Left colon (tissue), 2 donors: ENCODE results near the gene ADAMTS17. TPM values are rescaled to one million over a fixed set of nuclear protein-coding genes. Genes with fewer than 3 reads are reported as not detected.

Source experiments
- ATAC-seq: fragments of 200-7000 bp; cut with Tn5 transposase; one replicate; pipeline ENCODE4 v1.9.1; 2020; ENCODE audit warnings: mild to moderate bottlenecking, moderate library complexity
- DNase-seq, 2 donors: peaks; one replicate each; pipeline ENCODE4 v3.0.0-alpha.2; 2020
- intact Hi-C, 2 donors: fragments of 100-400 bp; cut with DNase I in 1 of 2; cut with micrococcal nuclease in 1 of 2; formaldehyde crosslinking; loops; one replicate each; pipeline versions ENCODE4 v1.11.2 to v1.14.0; 2022; cut with DNase I, micrococcal nuclease
- total RNA-seq, 2 donors: library from RNA; stranded (reverse); fragmentation: NEBNext Ultra II Directional; extraction: Animal tissue kit (Norgen Biotek cat#: 25700); gene quantifications; one replicate each; pipeline ENCODE4 v1.2.1, GENCODE V29; 2021
- donor health status: DM: no; HTN: no; CAD: no.
- donor health status: DM: yes; HTN: yes; CAD: no.

The ADAMTS17 gene
- total RNA-seq, 2 donors from 2014 or later = 5.9 to 7.4 TPM

DNA sequence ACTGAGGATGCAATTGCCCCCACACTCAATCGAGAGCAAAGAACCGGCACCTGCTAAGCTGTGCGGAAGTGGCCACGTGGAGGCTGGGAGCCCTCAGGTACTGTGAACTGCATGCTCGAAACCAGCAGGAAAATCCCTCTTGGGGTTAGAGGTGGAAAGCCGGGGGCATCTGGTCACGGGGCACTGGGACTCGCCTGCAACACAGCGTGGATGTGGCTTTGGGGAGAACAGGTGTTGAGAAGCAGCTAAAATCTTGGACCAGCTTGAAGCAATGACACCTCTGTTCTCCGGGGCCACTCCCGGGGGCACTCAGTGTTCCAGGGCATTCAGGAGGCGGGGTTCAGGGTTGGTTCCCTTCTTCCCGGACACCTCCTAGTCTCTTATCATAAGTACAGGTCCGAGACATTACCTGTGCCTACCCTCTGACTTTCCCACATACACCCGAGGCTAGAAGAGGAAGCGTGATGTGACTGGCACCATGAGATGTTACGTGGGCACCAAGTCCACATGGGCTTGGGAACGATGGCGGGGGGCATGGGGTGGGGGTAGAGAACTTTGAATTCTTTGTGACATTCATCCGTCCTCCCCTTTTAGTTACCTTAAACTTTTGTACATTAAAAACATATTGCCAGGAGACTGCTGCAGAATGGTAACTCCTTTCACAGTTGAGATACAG, 172.0 kb downstream of the ADAMTS17 start:
- intact Hi-C loops = no loop called here
- DNase-seq (no peak), ATAC-seq (no peak)

- ATAC-seq = no peak
- no peak for DNase-seq
- intact Hi-C loops = no loop called here
Observed at GRCh38 chr15:100168787-100169186, 173.0 kb downstream of the ADAMTS17 start.

GRCh38 chr15:100167884-100168375, 173.8 kb downstream of the ADAMTS17 start:
- intact Hi-C loops = no loop called here
- ATAC-seq (no peak), DNase-seq (no peak)

DNA sequence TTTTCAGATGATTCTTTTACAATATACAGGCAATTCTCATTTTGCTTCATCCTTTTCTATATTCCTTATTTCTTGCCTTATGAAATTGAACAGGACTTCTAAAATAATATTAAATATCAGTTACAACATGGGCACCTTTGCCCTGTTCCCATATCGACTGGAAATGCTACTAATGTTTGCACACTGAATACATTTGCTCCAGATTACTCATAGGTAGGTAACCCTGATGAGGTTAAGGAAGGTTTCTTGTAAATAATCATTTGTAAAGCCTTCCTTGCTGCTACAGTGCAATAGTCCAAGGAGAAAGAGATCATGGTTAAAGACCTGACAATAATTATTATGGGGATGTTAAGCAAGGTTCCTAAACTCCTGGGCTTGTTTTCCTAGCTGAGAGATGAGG, 175.5 kb downstream of the ADAMTS17 start:
- intact Hi-C loops = no loop called here
- ATAC-seq (no peak), DNase-seq (no peak)

DNA sequence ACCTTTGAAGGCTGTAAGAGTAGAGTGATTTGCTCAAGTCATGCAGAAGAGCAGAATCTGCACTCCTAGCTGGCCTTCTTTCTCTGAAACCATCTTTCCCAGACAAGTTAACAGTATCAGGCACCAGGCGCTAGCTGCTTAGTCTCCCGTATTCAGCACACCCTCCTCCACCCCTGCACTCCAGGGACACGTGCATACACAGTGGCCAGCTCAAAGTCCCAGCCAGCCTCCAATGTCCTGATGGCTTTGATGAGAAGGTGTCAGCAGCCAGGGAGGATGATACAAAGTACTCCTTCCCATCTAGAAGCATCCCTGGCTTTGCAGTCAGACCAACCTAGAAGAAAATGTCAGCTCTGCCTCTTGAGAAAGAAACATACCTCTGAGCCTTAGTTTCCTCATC, 177.8 kb downstream of the ADAMTS17 start:
- intact Hi-C loops = no loop called here
- no peak for ATAC-seq
- no peak for DNase-seq

GRCh38 chr15:100160953-100161352, 180.8 kb downstream of the ADAMTS17 start:
- intact Hi-C loops = no loop called here
- ATAC-seq (no peak), DNase-seq (no peak)

GRCh38 chr15:100159436-100159835, 182.3 kb downstream of the ADAMTS17 start:
- intact Hi-C loops = no loop called here
- DNase-seq = no peak

DNA sequence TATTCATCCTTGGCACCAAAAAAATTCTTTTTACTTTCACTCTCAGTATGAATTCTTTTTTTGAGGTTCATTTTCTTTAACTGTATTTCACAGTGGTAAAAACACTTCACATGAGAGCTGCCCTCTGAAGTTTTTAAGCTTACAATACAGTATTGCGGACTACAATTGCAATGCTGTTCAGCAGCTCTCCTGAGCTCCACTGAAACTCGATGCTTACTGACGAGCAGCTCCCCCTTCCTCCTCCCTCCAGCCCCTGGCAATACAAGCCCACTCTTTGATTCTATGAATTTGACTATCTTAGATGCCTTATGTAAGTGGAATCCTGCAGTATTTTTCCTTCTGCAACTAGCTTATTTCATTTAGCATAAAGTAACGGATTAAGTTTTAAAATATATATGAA, 183.4 kb downstream of the ADAMTS17 start:
- ATAC-seq (no peak), DNase-seq (no peak)
- intact Hi-C loops = no loop called here

More at GRCh38 chr15:100159436-100159835, 182.3 kb downstream of the ADAMTS17 start:
- ATAC-seq = no peak

DNA sequence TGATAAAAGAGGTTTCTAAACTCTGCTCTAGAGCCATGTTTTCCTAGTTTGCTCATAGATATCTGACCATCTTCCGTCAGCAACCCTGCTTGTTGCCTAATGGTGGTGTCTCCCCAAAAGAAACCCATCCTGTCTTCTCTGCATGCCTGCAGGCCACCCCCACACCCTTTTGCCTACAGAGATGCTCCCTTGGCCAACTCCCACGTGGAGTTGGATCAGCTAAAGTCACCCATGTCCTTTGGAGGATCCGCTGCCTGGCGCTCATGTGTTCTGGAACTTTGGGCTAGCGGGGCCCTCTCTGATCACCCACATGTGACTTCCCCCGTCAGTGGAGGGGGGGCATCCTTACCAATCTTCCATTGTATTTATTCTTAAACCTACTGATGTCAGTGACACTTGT, 185.6 kb downstream of the ADAMTS17 start:
- DNase-seq (no peak), ATAC-seq (no peak)
- intact Hi-C loops = no loop called here

GRCh38 chr15:100154338-100154737, 187.4 kb downstream of the ADAMTS17 start:
- DNase-seq = no peak
- no peak for ATAC-seq
- intact Hi-C loops = no loop called here

DNA sequence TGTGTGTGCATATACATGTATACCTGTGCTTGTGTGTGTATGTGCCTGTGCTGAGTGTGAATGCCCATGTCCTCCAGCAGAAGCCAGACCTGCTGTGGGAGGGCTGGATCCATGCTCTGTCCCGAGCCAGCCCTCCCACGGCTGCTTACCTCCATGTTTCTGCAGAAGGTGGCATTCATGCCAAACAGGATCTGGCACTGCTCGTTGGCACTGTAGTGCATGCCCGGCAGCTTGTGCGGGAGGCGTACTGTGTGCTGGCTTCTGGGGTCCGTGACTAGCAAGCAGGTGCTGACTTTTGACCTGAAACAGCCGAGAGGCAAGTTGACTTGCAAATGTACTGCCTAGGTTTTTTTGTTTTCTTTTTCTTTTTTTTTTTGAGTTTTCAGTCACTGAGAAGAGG, 189.3 kb downstream of the ADAMTS17 start:
- ATAC-seq (no peak), DNase-seq (no peak)
- intact Hi-C loops = no loop called here

DNA sequence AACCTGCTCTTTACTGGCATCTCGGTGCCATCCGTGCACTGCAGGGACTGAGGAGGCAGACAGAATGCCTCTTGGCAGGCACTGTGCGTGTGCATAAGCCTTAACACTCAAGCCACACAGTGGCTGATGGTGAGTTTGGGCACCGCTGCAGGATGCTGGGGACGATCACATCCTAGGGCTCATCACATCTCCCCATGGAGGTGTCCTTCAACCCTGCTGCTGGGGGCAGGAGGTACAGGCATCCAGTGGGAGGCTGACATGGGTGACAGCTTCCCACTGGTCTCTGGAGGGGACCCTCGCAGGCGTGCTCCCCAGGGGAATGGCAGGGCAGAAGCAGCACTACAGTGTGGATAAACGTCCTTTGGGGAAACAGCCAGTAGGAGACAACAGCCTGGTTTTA, 190.9 kb downstream of the ADAMTS17 start:
- DNase-seq (no peak), ATAC-seq (no peak)
- intact Hi-C loops = no loop called here

DNA sequence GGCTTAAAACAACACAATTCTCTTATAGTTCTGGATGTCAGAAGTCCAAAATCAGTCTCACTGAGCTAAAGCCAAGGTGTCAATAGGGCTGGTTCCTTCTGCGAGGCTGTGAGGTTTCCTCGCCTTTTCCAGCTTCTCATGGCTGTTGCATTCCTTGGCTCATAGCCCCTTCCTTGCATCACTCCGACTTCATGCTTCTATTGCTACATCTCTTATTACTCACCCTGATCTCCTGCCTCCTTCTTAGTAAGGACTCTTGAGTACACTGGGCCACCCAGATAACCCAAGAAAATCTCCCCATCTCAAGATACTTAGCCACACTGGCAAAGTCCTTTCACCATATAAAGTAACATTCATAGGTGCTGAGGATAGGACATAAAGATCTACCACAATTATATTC, 193.9 kb downstream of the ADAMTS17 start:
- ATAC-seq = no peak
- no peak for DNase-seq
- intact Hi-C loops = no loop called here

GRCh38 chr15:100143378-100143777, 198.4 kb downstream of the ADAMTS17 start:
- DNase-seq = no peak
- intact Hi-C loops = no loop called here
- ATAC-seq = no peak

GRCh38 chr15:100141311-100142001, 200.3 kb downstream of the ADAMTS17 start:
- intact Hi-C loops = no loop called here
- DNase-seq (no peak), ATAC-seq (no peak)

DNA sequence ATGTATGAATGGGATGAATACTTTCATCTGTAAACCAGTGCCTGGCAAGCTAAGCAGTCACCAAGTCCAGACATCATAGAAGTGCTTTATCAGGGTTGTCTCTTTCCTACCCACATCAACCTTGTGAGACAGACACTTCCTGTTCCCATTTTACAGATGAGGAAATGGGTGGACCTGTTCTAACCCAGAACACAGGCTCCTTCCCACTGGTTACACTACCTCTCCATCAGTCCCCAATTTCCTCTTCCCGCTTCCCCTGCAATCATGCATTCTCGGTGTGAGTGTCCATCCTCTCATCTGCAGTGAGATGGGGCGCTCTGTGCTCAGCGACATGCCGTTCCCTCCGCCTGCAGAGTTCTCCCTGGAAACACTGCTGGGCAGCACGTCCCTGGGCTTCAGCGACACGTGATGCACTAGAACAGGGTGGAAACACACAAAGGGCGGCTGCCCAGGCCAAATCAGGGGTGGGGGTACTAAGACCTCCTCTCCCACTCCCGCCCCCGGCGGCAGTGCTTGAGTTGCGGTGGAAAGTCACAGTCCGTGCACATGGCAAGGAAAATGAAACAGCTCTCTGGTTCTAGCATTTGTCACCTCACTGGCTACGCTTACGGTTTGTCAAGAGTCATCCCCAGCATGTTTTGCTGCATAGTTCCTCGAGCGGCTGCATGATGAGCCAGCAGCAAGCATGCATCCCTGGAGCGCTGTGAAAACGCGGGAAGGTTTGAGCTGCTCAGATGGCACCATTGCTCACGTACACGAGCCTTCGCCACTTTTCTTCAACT, 201.1 kb downstream of the ADAMTS17 start:
- intact Hi-C loops = no loop called here
- DNase-seq (no peak), ATAC-seq (no peak)

GRCh38 chr15:100134586-100134985, 207.2 kb downstream of the ADAMTS17 start:
- intact Hi-C loops = no loop called here
- DNase-seq (no peak), ATAC-seq (no peak)

GRCh38 chr15:100134089-100134583, 207.6 kb downstream of the ADAMTS17 start:
- DNase-seq (no peak), ATAC-seq (no peak)
- intact Hi-C loops = no loop called here

GRCh38 chr15:100133001-100133400, 208.8 kb downstream of the ADAMTS17 start:
- DNase-seq (no peak), ATAC-seq (no peak)
- intact Hi-C loops = no loop called here

DNA sequence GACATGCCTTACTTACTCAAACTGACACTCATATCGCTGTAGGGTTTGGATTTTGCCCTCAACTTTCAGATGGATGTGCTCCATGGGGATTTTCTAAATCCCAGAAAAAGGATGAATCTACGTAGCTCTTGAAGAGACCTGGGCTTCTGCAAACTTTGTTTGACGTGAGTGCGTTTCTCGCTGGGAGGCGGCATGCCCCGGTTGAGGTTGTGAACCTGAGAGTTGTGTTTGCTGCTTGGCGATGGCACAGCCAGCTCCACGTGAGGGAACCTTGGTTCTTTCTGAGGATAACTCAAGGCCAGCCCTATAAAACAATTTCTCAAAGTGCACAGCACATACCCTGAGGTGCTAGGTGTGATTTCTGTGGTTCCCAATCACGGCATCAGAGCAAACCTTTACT, 209.5 kb downstream of the ADAMTS17 start:
- intact Hi-C loops = no loop called here
- DNase-seq (no peak), ATAC-seq (no peak)
